GM12873 (cell line): ENCODE measurements around the gene SLC35A2.

ENCODE experiments used
- TF ChIP-seq, protein P1 (sequence below): IDR thresholded peaks from 2 replicates; pipeline ENCODE4 v1.5.1; 2012; ENCODE audit warnings: low read depth, mild to moderate bottlenecking, moderate library complexity, low read length, control low read depth; ENCODE audit not compliant: insufficient read depth; ENCODE audit errors: missing control alignments

The SLC35A2 gene

DNA sequence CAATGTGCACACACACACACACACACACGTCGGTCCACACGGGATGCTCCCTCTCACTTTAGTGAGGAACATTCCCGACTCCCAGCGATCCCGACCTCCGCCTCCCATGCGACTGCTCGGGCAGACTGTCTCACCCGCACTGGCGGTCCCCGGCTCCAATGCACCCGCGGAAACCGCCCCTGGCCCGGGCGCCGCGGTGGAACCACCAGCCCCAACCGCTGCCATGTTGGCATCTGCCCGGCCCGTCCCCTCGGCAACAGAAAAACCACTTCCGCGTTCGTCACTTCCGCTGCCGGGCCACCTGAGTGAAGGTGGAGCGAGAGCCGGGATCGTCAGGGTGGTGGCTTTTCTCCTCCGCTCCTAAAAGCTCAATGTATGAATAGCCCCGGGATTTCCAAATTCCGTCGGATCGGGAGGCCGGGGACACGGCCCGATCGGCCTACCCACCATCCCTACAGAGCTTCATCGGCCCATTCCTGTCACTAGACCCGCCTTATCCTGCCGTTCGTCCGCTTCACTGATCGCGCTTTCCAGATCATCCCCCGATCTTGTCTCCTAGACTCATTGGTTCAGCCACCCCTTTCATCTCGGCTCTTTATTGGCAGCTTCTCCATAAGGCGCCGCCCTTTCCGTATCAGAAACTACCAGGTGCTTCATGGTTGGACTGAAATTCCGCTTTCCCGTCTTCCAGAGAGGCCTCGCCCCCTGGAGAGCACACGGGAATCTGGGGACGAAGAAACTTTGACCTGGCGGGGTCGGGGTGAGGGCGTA, at the start of gene SLC35A2:
Gene SLC35A2 (minus strand): TSS at position 235 of the 771 bp plus-strand sequence. CDS start 10 bp downstream, at position 225.
- TF ChIP-seq, protein P1, sequence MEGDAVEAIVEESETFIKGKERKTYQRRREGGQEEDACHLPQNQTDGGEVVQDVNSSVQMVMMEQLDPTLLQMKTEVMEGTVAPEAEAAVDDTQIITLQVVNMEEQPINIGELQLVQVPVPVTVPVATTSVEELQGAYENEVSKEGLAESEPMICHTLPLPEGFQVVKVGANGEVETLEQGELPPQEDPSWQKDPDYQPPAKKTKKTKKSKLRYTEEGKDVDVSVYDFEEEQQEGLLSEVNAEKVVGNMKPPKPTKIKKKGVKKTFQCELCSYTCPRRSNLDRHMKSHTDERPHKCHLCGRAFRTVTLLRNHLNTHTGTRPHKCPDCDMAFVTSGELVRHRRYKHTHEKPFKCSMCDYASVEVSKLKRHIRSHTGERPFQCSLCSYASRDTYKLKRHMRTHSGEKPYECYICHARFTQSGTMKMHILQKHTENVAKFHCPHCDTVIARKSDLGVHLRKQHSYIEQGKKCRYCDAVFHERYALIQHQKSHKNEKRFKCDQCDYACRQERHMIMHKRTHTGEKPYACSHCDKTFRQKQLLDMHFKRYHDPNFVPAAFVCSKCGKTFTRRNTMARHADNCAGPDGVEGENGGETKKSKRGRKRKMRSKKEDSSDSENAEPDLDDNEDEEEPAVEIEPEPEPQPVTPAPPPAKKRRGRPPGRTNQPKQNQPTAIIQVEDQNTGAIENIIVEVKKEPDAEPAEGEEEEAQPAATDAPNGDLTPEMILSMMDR = no peak

DNA sequence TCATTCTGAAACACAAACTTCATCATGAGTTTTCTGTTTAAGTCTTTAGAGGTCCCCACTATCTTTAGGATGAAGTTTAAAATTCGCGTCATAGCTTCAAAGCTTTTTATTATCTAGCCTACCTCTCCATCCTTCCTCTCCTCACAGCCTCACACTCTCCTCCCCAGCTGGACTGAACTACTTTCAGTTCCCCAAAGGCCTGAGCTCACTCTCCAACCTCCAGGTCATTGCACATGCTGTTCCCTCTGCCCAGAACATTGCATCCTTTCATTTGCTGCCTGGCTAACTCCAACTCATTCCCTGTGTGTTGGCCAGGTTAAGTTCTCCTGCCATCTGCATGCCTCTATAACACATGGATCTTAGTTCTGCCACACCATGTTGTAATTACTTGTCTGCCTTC, 48.8 kb upstream of the SLC35A2 start:
- TF ChIP-seq, protein P1 = no peak

DNA sequence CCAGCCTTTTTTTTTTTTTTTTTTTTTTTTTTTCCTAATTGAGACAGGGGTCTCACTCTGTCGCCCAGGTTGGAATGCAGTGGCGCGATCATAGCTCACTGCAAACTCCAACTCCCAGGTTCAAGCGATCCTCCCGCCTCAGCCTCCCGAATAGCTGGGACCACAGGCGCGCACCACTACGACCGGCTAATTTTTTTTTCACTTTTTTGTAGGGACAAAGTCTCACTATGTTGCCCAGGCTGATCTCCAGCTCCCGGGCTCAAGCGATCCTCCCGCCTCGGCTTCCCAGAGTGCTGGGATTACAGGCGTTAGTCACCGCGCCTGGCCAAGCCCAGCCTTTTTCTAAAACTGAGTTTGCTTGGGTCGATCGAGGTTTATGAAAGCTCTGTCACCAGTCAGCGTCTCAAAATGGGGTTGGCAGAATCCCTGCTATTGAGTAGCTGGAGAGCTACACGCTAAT, 47.2 kb upstream of the SLC35A2 start:
- TF ChIP-seq, protein P1 = no peak

DNA sequence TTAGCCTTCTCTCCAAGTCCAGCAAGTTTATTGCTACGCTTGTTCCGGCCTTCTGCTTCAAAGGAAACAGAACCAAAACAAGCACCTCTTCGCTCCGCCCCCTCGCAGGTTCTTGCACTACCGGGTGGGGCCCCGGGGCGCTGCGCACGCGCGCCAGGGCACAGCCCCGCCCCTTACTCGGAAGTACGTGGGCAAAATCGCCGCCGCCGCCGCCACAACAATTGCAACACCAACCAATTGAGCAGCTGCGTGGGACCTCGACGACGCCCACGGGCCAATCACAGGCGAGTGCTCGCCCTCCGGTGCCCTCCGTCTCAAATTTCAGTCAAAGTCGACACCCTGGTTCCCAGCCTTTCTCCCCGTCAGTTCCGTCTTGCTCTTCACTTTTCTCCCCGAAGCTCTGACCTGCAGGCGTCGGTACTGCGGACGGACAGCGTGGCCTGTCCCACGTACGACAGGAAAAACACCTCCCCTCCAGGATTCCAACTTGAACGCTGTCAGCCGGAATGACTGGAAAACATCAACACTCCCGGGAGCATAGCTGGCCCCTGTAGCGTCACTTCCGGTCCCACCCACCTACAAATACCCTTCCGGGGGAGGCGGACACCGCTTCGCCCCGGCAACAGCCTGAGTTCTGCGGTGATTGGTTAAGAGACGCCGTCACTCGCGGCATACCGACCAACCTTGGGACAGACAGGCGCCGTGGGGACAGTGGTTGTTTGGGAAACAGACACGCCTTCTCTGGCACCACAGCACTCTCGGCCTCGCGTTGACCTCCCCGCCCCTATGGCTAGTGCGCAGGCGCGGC, 46.6 kb upstream of the SLC35A2 start:
- TF ChIP-seq, protein P1 = no peak

DNA sequence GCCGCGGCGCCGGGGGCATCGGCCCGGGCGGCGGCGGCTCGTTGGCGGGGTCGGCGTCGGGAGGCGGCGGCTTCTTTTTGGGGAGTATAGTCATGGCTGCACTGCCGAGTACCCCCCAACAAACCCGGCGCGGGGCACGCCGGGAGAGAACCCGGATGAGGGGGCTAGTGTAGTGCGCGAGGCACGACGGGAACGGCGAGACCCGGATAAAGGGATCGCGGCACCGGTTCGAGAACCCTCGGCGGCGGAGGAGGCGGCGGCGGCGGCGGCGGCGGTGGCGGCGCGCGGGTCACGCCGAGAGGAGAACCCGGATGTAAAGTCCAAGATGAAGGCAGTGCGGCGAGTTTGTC, 46.0 kb upstream of the SLC35A2 start, which contains the start of gene OTUD5:
Gene OTUD5 (minus strand): TSS at position 131 of the 350 bp plus-strand sequence. CDS start 37 bp downstream, at position 94.
- TF ChIP-seq, protein P1 = no peak

DNA sequence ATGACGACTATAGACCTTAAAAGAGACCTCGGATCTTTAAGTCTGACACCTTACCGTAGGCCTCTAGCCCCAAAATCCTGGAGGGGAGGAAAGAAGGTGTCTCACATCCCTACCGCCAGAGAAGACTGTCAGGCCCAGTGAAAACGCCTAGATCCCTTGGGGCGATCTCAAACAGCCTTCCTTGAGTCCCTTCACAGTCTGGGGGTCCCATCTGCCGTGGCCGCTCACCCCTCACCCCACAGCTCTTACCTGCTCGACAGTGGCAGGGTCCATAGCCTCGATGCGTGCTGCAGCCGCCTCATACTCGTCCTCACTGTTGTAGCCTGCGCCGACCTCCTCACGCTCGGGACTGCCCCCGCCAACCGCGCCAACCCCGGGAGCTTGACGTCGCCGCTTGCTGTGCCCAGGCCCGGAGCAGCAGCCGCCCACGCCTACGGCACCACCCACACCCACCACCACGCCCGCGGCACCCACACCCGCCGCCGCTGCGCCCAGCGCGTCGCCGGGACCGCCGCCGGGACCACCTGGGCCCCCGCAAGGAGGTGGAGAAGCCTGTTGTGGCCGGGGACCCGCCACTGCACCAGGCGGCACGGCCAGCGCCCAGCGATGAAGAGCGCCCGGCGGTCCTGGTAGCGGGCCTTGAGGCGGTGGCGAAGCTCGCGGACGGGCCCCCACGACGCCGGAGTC, 45.4 kb upstream of the SLC35A2 start:
- TF ChIP-seq, protein P1 = no peak
